Activated CD8-positive, alpha-beta memory T cell treated with anti-CD3 and anti-CD28 coated beads, Interleukin-2, amount 50 U/mL, for 1 hour (primary cell): Measurements from ENCODE around the gene HSD17B12.

ENCODE experiments used
- DNase-seq: peaks from one replicate; pipeline ENCODE4 v3.0.0-alpha.2; 2020; ENCODE audit errors: extremely low read depth

The HSD17B12 gene

GRCh38 chr11:43806976-43807375 is 126.4 kb downstream of the HSD17B12 start:
- no peak for DNase-seq

GRCh38 chr11:43810929-43811596 is 130.5 kb downstream of the HSD17B12 start:
- no peak for DNase-seq

DNA sequence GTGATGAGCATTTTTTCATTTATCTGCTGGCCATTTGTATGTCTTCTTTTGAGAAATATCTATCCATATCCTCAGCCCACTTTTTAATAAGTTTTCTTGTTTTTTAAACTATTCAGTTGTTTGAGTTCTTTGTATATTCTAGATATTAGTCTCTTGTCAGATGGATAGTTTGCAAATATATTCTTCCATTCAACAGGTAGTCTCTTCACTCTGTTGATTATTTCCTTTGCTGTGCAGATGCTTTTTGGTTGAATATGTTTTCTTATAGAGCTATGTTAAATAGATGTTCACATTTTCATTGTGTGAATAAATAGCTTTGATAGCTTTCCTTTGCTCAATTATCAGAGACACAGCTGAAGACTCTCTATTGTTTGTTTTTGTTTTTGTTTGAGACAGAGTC is 131.9 kb downstream of the HSD17B12 start:
- DNase-seq = no peak

DNA sequence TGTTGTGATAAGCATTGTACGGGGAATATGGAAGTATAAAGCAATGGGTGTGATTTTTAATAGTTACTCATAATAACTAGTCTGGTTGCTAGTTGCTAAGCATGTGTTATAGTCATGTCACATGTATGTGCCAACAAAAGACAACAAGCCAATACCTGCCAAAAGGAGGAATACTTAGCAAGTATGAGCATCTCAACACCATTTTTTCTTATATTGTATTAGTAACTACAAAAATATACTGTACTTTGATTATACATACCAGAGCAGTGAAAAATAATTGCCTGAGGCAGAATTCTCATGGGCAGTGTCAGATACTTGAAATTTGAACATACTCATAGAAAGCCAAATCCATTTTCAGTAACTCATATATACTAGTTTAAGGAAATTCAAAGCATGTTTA is 137.7 kb downstream of the HSD17B12 start:
- no peak for DNase-seq

DNA sequence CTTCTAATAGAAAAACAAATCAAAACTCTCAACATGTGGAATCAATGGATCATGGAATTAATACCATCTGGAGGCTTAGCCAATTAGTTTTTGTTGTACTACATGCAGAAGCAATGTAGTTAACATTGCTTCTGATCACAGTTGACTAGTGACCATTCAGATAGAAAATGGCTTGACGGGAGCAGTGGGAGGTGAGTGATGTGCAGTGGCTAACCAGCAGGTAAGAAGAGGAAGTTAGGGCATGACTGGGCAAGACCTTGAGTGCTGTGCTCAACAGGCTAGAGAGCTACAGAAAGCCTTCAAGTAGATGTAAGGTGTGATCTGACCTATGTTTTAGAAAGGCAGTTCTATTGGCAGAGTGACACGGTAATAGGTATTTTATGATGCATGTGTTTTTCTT is 139.4 kb downstream of the HSD17B12 start:
- DNase-seq = no peak

DNA sequence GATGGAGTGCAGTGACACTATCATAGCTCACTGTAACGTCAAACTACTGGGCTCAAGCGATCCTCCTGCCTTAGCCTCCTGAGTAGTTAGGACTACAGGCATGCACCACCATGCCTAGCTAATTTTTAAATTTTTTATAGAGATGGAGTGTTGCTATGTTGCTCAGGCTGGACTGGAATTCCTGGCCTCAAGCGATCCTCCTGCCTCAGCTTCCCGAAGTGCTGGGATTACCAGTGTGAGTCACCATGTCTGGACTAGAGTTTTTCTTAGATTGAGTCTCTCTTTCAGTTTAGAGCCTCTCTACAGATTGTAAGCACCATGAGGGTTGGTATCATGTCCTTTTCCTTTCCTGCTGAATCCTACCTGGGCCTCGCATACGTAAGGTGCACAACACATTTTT is 142.8 kb downstream of the HSD17B12 start:
- no peak for DNase-seq

- DNase-seq = no peak
These were observed 143.3 kb downstream of the HSD17B12 start for GRCh38 chr11:43823851-43824250.

DNA sequence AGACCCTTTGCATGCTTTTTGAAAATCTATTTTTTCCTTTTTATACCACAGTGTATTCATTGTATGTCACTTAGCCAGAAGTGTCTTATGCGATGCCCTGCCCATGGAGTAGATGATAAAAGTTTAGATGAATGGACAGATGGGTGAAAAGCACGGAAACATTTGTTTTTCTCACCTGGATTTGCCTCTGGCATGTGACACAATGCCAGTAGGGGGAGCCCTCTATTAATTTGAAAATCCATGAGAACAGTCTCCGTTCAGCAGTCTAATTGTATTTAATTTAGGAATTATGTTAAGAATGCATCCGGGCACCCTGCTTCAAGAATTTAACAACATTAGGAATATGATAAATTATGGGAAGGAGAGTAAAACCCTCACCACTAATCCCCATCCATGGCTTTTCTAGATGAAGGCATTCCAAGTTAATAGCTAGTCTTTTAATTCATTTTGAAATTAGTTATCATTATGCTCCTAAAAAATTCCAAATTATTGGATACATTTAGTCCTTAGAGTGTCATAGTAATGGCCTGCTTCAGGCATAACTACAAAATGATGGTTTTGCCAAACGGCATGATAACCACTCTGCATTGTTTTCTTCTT is 144.8 kb downstream of the HSD17B12 start:
- DNase-seq = no peak

- no peak for DNase-seq
These were observed 150.4 kb downstream of the HSD17B12 start for GRCh38 chr11:43830928-43831440.

DNA sequence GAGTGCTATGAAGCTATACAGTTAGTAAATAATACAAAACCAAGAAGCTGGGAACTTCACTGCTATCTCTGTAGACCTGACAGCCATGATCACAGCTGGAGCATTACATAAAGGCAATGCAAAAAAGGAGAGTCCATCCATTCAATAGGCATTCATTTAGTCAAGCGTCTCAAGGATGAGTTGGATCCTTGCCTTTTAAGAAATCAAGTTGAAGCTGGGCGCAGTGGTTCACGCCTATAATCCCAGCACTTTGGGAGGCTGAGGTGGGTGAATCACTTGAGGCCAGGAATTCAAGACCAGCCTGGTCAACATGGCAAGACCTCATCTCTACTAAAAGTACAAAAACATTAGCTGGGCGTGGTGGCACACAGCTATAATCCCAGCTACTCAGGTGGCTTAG is 152.0 kb downstream of the HSD17B12 start:
- DNase-seq = no peak

- no peak for DNase-seq
These were observed 153.1 kb downstream of the HSD17B12 start for GRCh38 chr11:43833657-43834073.

GRCh38 chr11:43834286-43834685 is 153.7 kb downstream of the HSD17B12 start:
- DNase-seq = no peak

DNA sequence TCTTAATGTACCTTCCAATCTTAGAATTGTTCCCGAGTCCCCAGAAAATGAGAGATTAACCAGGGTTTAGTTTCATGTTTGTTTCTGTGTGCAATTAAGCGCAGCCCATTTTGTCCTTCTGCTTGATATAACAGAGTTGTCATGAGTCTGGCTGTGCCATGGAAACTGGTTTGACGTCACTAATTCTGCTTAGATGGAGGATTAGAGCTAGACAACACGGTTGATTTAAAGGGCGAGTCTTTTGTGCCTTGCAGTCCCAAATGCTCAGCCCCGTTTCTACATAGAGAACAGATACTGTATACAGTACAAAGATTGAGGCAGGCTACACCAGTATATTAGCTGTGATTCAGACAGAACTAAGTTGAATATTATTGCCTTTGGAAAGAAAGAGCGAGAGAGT is 154.6 kb downstream of the HSD17B12 start:
- DNase-seq = no peak

DNA sequence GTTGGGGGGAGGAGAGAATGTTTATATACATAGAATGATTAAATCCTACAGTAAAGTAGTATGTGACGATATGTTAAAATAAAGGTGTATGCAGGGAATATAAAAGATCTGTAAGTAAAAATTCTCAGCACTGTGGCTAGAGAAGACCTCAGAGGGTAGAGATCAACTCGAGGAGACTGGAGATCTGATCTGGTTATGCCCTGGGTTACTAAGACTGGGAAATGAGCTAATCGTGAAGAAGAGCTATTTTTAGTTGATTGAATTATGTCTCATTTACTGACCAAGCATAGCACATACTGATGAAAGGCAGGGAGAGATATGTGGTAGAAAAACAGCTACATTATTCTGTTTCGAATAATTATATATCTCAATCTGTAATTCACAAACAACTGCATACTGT is 157.3 kb downstream of the HSD17B12 start:
- DNase-seq = no peak

DNA sequence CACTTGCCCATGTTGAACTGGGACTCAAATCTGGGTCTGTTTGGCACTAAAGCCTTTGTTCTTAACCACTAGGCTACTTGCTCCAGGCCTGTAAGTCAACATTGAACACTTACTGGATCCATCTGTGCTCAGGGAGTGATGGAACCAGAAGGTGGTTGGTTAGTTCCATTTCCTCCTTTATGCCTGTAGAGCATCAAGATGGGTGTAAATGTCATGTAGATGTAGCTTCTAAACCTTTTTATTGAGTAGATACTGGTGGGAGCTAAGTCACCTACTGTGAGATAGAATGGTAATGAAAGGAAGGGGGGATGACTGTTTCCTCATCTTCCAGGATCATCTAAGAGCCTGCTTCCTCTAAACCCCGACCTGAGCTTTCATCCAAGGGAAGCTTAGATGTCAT is 161.5 kb downstream of the HSD17B12 start:
- no peak for DNase-seq

GRCh38 chr11:43845816-43846215 is 165.3 kb downstream of the HSD17B12 start:
- no peak for DNase-seq

- DNase-seq = no peak
These were observed 171.6 kb downstream of the HSD17B12 start for GRCh38 chr11:43852057-43852636.

GRCh38 chr11:43853781-43854180 is 173.2 kb downstream of the HSD17B12 start:
- DNase-seq = no peak

- no peak for DNase-seq
These were observed 176.5 kb downstream of the HSD17B12 start for GRCh38 chr11:43856993-43857392.

DNA sequence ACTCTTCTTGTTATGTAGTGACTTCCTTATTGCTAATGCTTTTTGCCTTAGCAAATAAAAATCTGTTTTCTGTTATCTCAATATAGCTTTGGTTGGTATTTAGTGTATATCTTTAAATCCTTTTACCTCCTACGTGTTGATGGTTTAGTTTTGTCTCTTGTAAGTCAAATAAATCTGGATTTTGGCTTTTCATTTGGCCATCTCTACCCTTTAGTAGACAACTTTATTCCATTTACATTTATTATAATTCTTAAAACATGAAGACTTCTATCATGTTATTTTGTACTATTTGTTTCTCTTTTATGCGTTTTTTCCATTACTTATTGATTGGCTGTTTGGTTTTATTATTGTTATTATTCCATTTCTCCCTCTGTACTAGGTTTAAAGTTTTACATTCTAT is 180.6 kb downstream of the HSD17B12 start:
- DNase-seq = no peak

DNA sequence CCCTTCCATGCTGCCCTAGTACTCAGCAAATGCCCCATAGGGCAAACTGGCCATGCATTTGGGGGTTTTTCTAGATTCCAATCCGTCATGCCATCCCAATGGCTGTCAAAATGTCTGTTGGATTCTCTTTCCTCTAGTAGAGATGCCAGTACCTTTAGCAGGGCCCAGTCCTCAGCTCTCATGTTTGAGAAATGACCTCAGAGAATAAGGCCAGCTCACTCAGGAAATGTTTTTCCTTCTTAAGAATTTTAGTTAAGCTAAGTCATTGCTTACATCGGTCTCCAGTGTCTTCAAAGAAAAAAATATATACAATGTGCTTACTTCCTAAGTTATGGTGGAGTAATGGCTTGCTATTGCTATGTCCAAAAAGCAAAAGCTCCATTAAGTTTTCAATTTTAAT is 186.0 kb downstream of the HSD17B12 start:
- DNase-seq = no peak

DNA sequence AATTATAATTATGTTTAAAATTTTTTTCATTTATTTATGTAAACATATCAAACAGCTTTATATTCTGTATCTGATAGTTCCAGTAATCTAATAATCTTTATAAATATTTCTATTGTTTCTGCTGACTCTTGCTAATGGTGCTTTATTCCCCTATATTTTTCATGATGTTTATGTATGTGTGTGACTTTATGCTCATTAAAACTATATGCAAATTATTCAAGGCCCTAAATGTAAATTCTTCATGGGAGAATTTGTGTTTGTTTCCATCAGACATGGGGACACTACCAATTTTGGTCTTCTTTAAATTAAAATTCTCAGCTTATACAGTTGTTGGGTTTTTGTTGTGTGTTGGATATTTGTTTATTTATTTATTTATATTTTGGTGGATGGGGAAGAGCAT is 186.4 kb downstream of the HSD17B12 start:
- DNase-seq = no peak

GRCh38 chr11:43868852-43869567 is 188.5 kb downstream of the HSD17B12 start:
- DNase-seq = no peak
